PC-3 (cell line): ENCODE data around the gene TCF7L1. TPM values are rescaled to one million over a fixed set of nuclear protein-coding genes. Genes with fewer than 3 reads are reported as not detected.

Experiments used
- ATAC-seq: fragments of 200-7000 bp; cut with Tn5 transposase; 2 replicates; pipeline ENCODE4 v1.9.1; 2020; ENCODE audit warnings: mild to moderate bottlenecking, moderate library complexity
- BruUV-seq: library from RNA; stranded (reverse); fragments of 400-500 nt; replicated peaks from 2 replicates; lab custom pipeline; 2021; lab: Mats Ljungman, UMichigan
- CTCF ChIA-PET: fragments of 300-600 bp; sonication (Branson Sonifier 250); formaldehyde crosslinking; loops from one replicate; lab custom pipeline; 2022; ENCODE audit warnings: antibody characterized with exemption; lab: Charles Lee
- POLR2A ChIA-PET: fragments of 300-600 bp; sonication (Branson Sonifier 250); formaldehyde crosslinking; loops from one replicate; lab custom pipeline; 2022; ENCODE audit warnings: antibody characterized with exemption; ENCODE audit not compliant: unreplicated experiment; lab: Charles Lee
- DNase-seq: peaks from one replicate; pipeline ENCODE4 v3.0.0-alpha.2; 2015
- H2AFZ ChIP-seq: fragments of 300-600 bp; sonication (generic); 2 replicates; pipeline ENCODE4 v1.6.0; 2016; ENCODE audit warnings: antibody characterized with exemption, low read length
- H3F3A ChIP-seq: fragments of 300-600 bp; sonication (generic); one replicate; pipeline ENCODE4 v1.6.0; 2017; ENCODE audit warnings: antibody characterized with exemption, low read length, control low read depth, mild to moderate bottlenecking; ENCODE audit not compliant: unreplicated experiment
- H3K27ac ChIP-seq: fragments of 300-600 bp; sonication (generic); 2 replicates; pipeline ENCODE4 v1.5.1; 2016; ENCODE audit warnings: mild to moderate bottlenecking, low read length
- H3K27me3 ChIP-seq: fragments of 300-600 bp; sonication (generic); 2 replicates; pipeline ENCODE4 v1.6.1; 2016; ENCODE audit warnings: low read length, mixed read lengths
- H3K36me3 ChIP-seq: fragments of 300-600 bp; sonication (generic); 2 replicates; pipeline ENCODE4 v1.6.1; 2016; ENCODE audit warnings: low read depth, mixed run types, low read length, mixed read lengths
- H3K4me1 ChIP-seq: fragments of 300-600 bp; sonication (generic); 2 replicates; pipeline ENCODE4 v1.5.1; 2016; ENCODE audit warnings: low read length; ENCODE audit not compliant: insufficient read depth
- H3K4me2 ChIP-seq: fragments of 300-600 bp; sonication (generic); 2 replicates; pipeline ENCODE4 v1.6.0; 2016; ENCODE audit warnings: low read length
- H3K4me3 ChIP-seq: fragments of 300-600 bp; sonication (generic); 2 replicates; pipeline ENCODE4 v1.5.1; 2016; ENCODE audit warnings: mild to moderate bottlenecking, low read length, mixed read lengths
- H3K79me2 ChIP-seq: fragments of 300-600 bp; sonication (generic); 2 replicates; pipeline ENCODE4 v1.6.1; 2017; ENCODE audit warnings: low read length, mixed read lengths
- H3K9ac ChIP-seq: fragments of 300-600 bp; sonication (generic); 2 replicates; pipeline ENCODE4 v1.6.0; 2016; ENCODE audit warnings: mild to moderate bottlenecking, low read length
- H3K9me2 ChIP-seq: fragments of 300-600 bp; sonication (generic); replicated peaks from 2 replicates; pipeline ENCODE4 v1.6.1; 2016; ENCODE audit warnings: mixed run types, low read length, mixed read lengths
- H3K9me3 ChIP-seq: fragments of 300-600 bp; sonication (generic); 2 replicates; pipeline ENCODE4 v1.6.1; 2016; ENCODE audit warnings: low read length, mixed read lengths
- H4K20me1 ChIP-seq: fragments of 300-600 bp; sonication (generic); 2 replicates; pipeline ENCODE4 v1.6.1; 2016; ENCODE audit warnings: low read length, mixed read lengths
- EZH2 ChIP-seq: fragments of 300-600 bp; sonication (generic); IDR thresholded peaks from one replicate; pipeline ENCODE4 v1.6.1; 2017; ENCODE audit warnings: antibody characterized with exemption, mild to moderate bottlenecking, low read length; ENCODE audit not compliant: unreplicated experiment
- EZH2phosphoT487 ChIP-seq: fragments of 300-600 bp; sonication (generic); IDR thresholded peaks from 2 replicates; pipeline ENCODE4 v1.6.1; 2018; ENCODE audit warnings: mild to moderate bottlenecking, antibody characterized with exemption, low read length, borderline replicate concordance
- intact Hi-C: fragments of 100-400 bp; cut with micrococcal nuclease; formaldehyde crosslinking; loops from 2 replicates; pipeline ENCODE4 v1.9.0; 2023
- total RNA-seq: library from RNA; depleted of rRNA; stranded (reverse); fragments of >200 nt; gene quantifications from 2 replicates; pipeline ENCODE4 v1.2.3, GENCODE V29; 2014
- TF ChIP-seq, protein P1 (sequence below): fragments of 300-600 bp; sonication (generic); conservative IDR thresholded peaks from 2 replicates; pipeline ENCODE4 v1.5.1; 2017; ENCODE audit warnings: antibody characterized with exemption, low read depth, mild to moderate bottlenecking, low read length

Gene TCF7L1
- total RNA-seq, 1 experiment from 2014 or later, result 1.8 TPM

DNA sequence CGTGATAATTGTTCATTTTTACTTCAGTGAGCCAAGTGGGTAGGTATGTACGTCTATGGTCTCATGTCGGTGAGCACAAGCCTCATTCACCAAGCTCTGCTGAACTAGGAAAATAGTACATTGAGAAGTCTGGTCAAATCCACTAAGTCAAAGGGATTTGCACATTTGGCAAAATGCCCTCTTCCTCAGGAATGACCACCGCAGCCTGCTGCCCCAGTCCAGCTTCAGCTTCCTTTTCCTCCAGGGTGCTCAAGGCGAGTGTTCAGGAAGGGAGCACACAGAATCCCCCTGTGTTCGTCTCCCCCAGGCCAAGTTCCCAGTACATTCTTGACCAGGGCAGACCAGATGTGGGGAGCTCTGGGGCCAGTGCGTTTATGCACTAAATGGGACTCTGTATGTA is 23.0 kb downstream of the TCF7L1 start:
- Histone ChIP-seq H3K9ac (no peak overlapping the region), H3K9me2 (no peaks in the 10 kb centered on the region), H3K4me1 (0 out of 2 replicates have a peak, but pooled peaks cover under 1% of the 10 kb centered on the region), H3K36me3 (no peaks in the 10 kb centered on the region), H4K20me1 (no peaks in the 10 kb centered on the region), H3K79me2 (no peaks in the 10 kb centered on the region), H3K27ac (no peak overlapping the region), H3K4me2 (no peak overlapping the region), H3K9me3 (no peaks in the 10 kb centered on the region), H3F3A (no peaks in the 10 kb centered on the region), H3K27me3 (no peaks in the 10 kb centered on the region), H3K4me3 (no peak overlapping the region), H2AFZ (no peak overlapping the region)
- intact Hi-C loops, result no loop called here
- ChIA-PET CTCF (no interaction called here), POLR2A (no interaction called here)
- DNase-seq, result no peak
- no TSS peak for BruUV-seq
- ATAC-seq, result no peak
- TF ChIP-seq EZH2phosphoT487, result no peak
- TF ChIP-seq, protein P1, sequence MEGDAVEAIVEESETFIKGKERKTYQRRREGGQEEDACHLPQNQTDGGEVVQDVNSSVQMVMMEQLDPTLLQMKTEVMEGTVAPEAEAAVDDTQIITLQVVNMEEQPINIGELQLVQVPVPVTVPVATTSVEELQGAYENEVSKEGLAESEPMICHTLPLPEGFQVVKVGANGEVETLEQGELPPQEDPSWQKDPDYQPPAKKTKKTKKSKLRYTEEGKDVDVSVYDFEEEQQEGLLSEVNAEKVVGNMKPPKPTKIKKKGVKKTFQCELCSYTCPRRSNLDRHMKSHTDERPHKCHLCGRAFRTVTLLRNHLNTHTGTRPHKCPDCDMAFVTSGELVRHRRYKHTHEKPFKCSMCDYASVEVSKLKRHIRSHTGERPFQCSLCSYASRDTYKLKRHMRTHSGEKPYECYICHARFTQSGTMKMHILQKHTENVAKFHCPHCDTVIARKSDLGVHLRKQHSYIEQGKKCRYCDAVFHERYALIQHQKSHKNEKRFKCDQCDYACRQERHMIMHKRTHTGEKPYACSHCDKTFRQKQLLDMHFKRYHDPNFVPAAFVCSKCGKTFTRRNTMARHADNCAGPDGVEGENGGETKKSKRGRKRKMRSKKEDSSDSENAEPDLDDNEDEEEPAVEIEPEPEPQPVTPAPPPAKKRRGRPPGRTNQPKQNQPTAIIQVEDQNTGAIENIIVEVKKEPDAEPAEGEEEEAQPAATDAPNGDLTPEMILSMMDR, result no peak
- TF ChIP-seq EZH2, result no peak

DNA sequence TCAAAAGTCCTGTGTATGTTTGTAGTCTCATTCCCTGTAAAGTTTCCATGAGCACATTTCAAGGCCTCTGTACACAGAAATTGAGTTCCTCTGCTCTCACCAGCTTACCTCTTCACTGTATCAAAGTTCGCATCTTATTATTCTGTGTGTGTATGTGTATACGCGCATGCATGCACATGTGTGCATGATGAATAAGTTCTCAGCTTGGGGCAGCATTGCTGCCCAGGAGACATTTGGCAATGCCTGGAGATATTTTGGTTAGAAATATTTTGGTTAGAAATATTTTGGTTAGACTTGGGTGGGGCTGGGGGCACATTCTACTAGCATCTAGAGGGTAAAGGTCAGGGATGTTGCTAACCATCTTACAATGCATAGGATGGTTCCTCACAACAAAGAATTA is 23.4 kb downstream of the TCF7L1 start:
- CTCF ChIA-PET, result no interaction called here
- no peaks in the 10 kb centered on the region for H3K9me3 ChIP-seq
- ATAC-seq, result no peak; the same call in 1 of the 2 replicates

DNA sequence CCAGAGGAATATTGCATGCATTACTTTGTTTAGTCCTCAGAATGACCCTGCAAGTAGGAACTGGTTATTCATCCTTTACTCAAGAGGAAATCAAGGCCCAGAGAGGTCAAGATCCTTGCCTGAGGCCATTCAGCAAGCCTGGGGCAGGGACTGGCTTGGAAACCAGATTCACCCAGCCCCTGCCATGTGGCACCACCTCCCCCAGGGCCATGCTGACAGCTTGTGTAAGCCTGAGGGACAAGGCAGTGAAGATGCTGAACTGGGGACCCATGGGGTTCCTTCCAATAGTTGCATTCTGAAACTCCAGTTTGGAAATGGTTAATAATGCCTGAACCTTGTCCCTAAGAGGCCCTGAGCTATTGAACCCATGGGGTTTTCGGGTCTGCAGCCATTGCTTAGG is 24.2 kb downstream of the TCF7L1 start:
- DNase-seq, result no peak
- TF ChIP-seq, protein P1, result no peak
- TF ChIP-seq EZH2 (no peak), EZH2phosphoT487 (no peak)
- ATAC-seq, result no peak
- ChIA-PET POLR2A (no interaction called here), CTCF (no interaction called here)
- Histone ChIP-seq H3K4me2 (no peak overlapping the region), H4K20me1 (no peaks in the 10 kb centered on the region), H3K27me3 (no peaks in the 10 kb centered on the region), H2AFZ (no peak overlapping the region), H3K4me1 (no peaks in the 10 kb centered on the region), H3K4me3 (no peak overlapping the region), H3F3A (no peaks in the 10 kb centered on the region), H3K36me3 (no peaks in the 10 kb centered on the region), H3K79me2 (no peaks in the 10 kb centered on the region), H3K9me3 (no peaks in the 10 kb centered on the region), H3K9ac (no peak overlapping the region), H3K27ac (no peak overlapping the region), H3K9me2 (no peaks in the 10 kb centered on the region)
- intact Hi-C loops, result no loop called here
- no TSS peak for BruUV-seq

More for the DNA sequence above, 23.4 kb downstream of the TCF7L1 start:
- Histone ChIP-seq H3K4me3 (no peak overlapping the region), H3K79me2 (no peaks in the 10 kb centered on the region), H3F3A (no peaks in the 10 kb centered on the region), H3K27ac (no peak overlapping the region), H3K4me2 (no peak overlapping the region), H3K9ac (no peak overlapping the region), H3K4me1 (no peaks in the 10 kb centered on the region), H3K36me3 (no peaks in the 10 kb centered on the region), H3K9me2 (no peaks in the 10 kb centered on the region), H3K27me3 (no peaks in the 10 kb centered on the region), H4K20me1 (no peaks in the 10 kb centered on the region), H2AFZ (no peak overlapping the region)
- POLR2A ChIA-PET, result no interaction called here
- no TSS peak for BruUV-seq
- no peak for DNase-seq
- intact Hi-C loops, result no loop called here
- TF ChIP-seq EZH2phosphoT487, result no peak
- TF ChIP-seq EZH2, result no peak
